Prostate gland (tissue), 2 donors: ENCODE results near the gene TIRAP.
"Not testable (repeated sequence)": the region's sequence is repeated elsewhere in the genome, so short reads cannot be mapped to it uniquely, and the experiment has no call there.

Source experiments
- POLR2A ChIP-seq: fragments of 450-650 bp; IDR thresholded peaks from one replicate; pipeline ENCODE4 v1.6.1; 2016; ENCODE audit warnings: antibody characterized with exemption, mild to moderate bottlenecking
- POLR2AphosphoS5 ChIP-seq: sonication (generic); formaldehyde crosslinking; IDR thresholded peaks from one replicate; pipeline ENCODE4 v1.6.1; 2017; ENCODE audit warnings: antibody characterized with exemption
- TF ChIP-seq, protein P1 (sequence below), 4 experiments: fragments of 200-600 bp in 2 of 4; fragments of 450-650 bp in 2 of 4; sonication (generic) in 2 of 4; IDR thresholded peaks; 1 replicate in 3 of 4; 2 replicates in 1 of 4; pipeline ENCODE4 v1.5.1; 2016 to 2019; ENCODE audit warnings: antibody characterized with exemption in 4 of 4, mild to moderate bottlenecking in 2 of 4, moderate library complexity in 2 of 4

DNA sequence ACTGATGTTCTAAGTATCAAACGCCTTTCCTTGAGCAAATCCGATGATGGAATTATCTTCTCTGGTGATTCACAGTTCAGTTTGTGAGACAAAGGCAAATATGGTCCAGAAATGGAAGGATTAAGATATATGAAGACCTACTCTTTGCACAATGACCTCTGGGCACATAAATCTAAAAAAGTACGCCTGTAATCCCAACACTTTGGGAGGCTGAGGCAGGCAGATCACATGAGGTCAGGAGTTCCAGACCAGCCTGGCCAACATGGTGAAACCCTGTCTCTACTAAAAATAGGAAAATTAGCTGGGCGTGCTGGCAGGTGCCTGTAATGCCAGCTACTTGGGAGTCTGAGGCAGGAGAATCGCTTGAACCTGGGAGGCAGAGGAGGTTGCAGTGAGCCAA, 27.4 kb upstream of the TIRAP start:
- TF ChIP-seq, protein P1, sequence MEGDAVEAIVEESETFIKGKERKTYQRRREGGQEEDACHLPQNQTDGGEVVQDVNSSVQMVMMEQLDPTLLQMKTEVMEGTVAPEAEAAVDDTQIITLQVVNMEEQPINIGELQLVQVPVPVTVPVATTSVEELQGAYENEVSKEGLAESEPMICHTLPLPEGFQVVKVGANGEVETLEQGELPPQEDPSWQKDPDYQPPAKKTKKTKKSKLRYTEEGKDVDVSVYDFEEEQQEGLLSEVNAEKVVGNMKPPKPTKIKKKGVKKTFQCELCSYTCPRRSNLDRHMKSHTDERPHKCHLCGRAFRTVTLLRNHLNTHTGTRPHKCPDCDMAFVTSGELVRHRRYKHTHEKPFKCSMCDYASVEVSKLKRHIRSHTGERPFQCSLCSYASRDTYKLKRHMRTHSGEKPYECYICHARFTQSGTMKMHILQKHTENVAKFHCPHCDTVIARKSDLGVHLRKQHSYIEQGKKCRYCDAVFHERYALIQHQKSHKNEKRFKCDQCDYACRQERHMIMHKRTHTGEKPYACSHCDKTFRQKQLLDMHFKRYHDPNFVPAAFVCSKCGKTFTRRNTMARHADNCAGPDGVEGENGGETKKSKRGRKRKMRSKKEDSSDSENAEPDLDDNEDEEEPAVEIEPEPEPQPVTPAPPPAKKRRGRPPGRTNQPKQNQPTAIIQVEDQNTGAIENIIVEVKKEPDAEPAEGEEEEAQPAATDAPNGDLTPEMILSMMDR (IDR thresholded peaks at IDR 0.05) = not testable (repeated sequence)
- not testable (repeated sequence) for TF ChIP-seq POLR2AphosphoS5, POLR2A
